Activated T-helper 9 cell treated with anti-CD3 and anti-CD28 coated beads, Interleukin-2, amount 50 U/mL, for 16 hours (primary cell): ENCODE data around the gene PTPN14.

Experiments
- DNase-seq: peaks from one replicate; pipeline ENCODE4 v3.0.0-alpha.2; 2020; ENCODE audit warnings: low read depth

The PTPN14 gene

GRCh38 chr1:214331827-214332423 is 219.5 kb downstream of the PTPN14 start:
- DNase-seq: peak; percentile 12

- DNase-seq: no peak
These were observed 220.2 kb downstream of the PTPN14 start for GRCh38 chr1:214331180-214331579.

- DNase-seq: no peak
These were observed 220.7 kb downstream of the PTPN14 start for GRCh38 chr1:214330715-214331114.

GRCh38 chr1:214330222-214330621 is 221.2 kb downstream of the PTPN14 start:
- no peak for DNase-seq

DNA sequence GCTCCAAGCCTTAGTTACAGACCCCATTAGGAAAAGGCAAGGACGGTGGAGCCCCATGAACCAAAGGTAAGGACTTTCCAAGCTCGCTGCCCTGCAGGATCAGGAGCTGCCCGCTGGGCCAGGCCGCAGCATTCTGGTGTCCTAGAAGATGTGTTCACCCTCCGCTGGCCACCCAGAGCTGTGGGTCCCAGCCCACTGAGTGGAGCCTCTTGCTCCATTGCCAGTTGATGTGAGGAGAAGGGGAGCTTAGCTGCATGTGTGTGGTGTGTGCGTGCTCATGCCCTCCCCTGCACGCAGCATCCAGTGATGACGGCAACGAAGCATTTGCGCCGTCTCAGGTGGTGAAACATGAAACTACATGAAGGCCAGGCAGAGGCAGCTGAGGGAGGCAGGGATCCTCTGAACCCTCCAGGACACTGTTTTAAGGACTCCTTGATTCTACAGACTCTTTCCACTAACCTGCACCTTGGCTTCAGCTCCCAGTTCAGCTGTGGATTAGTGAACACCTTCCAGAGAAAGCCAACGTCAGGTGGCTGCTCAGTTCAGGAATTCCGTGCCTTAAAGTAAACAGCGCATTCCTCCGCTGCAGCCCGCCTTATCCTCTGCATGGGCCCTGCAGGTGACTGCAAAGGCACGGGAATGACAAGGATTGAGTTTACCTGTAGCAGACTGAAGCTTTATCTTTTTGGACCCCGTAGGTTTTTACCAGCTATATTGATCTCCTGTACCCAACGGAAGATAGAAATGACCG is 221.8 kb downstream of the PTPN14 start:
- no peak for DNase-seq

DNA sequence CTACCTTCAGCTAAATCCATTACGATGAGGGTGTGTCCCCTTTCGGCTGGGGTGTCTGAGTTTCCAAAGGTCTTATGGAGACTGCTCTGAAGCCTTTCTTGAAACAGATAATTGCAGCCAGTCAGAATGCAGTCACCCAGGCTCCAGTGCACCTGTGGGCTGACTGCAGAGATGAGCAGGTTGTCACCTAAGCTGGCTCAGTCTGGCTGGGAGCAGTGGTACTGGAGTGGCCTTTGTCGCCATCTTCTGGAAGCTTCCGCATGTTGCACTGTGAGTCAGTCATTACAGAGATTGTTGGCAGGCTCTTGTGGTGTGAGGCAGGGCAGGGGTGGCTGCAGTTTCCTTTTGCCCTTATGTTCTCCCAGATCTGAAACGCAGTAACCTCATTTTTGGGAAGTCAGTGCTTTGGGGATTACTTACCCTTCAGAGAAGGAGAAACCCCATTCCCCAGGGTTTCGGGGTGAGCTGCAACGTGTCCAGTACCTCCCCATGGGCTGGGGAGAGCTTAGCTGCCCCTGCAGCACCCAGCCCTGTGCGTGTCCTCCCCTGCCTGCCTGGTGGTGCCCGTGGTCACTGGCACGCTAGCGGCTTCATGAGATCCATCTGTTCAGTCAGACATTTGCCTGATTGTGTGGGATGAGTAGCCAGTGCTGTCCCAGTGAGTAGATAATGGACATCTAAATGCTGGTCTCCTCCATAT is 222.5 kb downstream of the PTPN14 start:
- DNase-seq: peak; percentile 55

DNA sequence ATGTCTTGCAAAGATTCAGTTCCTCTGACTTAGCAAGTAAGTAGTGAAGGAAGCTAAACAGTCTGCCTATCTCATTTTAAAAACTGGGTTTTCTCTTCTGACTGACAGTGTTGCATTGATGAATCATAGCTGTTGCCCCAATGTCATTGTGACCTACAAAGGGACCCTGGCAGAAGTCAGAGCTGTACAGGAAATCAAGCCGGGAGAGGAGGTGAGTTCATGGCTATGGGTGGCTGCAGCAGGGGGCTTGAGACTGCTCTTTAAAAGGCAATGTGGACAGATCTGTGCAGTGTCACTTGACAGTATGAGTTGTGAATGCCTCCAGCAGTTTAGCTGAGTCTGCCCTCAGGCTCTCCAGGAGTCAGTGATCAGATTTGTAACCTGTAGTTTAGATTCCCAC is 223.9 kb downstream of the PTPN14 start:
- DNase-seq: no peak

DNA sequence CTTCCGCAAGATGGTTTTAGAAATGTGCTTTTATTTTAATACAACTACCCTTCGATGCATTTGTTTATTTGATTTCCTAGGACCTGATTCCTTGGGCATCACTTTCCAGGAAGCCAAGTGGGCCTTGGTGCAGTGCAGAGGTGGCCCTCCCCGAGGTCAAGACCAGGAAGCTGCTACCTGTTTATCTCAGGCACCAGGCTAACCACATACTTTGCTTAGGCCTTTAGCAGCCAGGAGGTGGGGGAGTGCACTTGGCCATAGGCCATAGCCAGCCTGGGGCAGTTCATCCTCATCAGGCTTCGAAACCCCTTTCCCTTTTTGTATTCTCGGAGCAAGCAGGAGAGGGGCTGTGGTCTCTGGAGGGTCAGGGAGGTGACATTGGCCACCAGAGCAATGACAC is 225.0 kb downstream of the PTPN14 start:
- DNase-seq: no peak

DNA sequence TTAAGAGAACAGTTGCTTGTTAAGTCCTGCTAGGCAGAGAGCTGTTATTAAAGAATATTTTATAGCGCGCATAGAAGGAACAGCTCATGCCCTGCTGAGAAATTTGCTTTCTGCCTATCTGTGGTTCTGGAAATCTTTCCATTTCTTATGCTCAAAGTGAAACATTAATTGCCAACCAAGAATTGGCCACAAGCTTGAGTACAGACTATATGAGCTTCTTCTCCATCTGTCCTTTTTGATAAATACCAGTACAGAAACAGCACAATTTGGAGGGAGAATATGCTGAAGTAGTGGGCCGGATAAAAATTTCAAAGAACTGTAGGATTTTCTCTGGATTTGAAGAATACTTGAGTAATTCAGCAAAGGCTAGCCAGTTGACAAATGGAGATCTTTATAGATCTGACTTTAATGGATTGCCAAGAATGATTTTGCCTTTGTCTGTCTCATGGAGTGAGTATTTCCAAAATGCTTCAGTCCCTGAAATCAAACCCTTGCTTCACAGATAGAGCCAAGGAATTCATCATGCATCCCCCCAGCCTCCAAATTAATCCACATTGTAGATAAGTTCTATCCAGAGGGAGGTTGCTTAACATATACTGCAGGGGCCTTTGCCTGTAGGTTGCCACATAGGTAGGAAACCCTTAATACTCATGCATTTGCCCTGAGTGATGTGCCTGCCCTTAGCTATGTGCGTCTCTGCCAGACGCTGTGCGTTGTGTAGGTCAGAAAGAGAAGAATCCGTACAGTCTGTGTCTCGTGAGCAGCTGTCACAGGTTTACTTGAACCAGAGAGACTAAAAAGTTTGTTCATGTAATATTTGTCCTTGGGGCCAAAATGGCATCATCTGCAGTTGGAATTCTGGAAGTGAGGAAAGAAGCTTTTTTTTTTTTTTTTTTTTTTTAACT is 226.3 kb downstream of the PTPN14 start:
- DNase-seq: no peak

- no peak for DNase-seq
These were observed 229.5 kb downstream of the PTPN14 start for GRCh38 chr1:214321705-214322453.

DNA sequence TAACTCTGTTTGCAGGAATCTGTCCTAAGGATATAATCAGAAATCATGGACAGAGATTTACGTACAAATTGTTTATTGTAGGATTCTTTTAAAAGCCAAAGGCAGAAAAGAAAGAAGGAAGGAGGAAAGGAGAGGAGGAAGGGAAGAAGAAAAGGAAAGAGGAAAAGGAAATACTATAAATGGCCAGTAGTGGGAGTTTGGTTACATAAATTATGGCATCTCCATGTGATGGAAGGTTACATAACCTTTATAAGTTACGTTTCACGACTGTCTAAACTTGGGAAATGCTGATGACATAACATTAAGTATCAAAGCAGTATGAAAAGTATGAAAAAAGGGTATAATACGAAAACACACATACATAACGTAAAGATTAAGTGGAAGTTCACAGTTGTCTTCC is 231.5 kb downstream of the PTPN14 start:
- DNase-seq: no peak

- no peak for DNase-seq
These were observed 232.3 kb downstream of the PTPN14 start for GRCh38 chr1:214318956-214319736.

GRCh38 chr1:214318356-214318755 is 233.0 kb downstream of the PTPN14 start:
- DNase-seq: no peak

- DNase-seq: no peak
These were observed 233.7 kb downstream of the PTPN14 start for GRCh38 chr1:214317734-214318133.

DNA sequence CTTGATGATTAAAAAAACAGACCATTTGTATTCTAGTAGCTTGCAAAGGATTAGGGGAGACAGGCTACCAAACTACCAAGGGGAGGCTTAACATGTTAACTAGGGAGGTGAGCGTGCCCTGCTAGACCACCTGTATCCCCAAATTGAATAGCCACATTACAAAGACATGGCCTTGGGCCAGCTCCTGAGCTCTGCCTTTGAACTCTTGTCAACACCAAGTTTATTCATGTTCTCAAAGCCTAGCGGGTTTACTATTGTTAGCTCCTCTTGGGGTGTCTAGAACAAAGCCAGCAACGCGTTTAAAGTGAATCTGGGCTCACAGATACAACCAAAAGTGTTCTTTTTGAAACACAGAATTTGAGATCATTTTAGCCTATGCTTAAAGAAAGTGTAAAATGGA is 234.1 kb downstream of the PTPN14 start:
- no peak for DNase-seq

DNA sequence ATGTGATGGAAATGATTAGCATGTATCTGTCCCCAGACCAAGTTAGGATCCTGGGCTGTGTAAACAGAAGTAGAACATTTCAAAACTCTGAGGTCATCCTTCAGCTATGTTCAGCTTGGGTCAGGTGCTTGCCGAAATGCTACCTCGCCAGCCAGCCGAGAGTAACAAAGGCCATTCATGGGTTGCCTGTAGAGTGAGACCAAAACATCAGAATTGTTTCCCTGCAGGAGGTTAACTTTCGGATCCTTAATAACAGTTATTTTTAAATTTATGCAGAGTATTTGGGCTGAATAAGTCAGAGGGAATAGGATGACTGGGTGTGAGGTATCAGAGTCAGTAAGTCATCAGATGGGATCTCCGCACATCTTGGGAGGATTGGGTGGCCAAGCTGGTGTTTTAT is 234.8 kb downstream of the PTPN14 start:
- no peak for DNase-seq

DNA sequence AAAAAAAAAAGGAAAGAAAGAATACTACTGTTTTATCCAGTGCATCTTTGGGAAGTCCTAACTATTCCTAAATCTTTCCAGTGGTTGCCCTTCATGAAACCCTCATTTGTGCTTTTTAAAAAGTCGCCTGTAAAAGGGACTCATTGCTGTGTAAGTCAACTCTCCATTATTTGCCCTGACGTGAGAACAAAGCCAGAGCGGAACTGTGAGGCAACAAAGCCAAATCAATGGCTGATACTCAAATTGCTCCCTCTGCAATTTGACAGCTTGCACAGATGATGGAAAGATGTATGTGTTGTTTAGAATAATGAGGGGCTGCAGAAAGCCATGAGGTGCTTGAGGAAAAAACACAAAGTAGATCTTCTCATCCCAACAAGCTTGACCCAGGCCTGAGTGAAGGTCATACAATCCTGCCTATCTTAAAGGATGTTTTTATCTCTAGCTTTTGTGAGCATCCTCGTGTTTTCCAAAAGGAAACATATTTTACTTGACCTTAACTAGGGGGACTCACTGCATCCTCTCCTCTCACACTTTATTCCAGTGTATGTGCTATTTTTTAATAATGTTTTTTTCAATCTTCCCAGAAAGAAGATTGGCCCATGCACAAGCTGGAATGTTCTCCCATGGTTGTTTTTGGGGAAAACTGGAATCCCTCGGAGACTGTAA is 237.1 kb downstream of the PTPN14 start:
- DNase-seq: no peak

DNA sequence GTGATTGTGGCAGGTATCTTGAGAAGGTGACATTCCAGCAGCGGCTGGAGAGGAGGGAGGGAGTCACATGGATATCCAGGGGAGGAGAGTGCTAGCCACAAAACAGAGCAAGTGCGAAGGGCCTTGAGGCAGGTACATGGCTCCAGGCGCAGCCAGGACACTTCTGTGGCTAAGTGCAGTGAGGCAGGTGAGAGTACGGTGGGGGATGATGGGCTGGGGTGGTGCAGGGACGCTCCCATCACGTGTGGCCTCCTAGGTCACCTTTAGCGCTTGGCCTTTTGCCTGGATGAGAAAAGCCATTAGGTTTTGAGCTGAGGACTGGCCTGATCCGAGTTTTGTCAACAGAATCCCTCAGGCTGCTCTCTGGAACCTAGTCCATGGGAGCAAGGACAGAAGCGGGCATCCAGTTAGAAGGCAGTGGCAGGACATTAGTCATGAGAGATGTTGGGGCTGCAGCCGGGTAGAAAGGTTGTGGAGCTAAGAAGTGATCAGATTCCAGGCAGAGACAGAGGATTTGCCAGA is 238.8 kb downstream of the PTPN14 start:
- no peak for DNase-seq

DNA sequence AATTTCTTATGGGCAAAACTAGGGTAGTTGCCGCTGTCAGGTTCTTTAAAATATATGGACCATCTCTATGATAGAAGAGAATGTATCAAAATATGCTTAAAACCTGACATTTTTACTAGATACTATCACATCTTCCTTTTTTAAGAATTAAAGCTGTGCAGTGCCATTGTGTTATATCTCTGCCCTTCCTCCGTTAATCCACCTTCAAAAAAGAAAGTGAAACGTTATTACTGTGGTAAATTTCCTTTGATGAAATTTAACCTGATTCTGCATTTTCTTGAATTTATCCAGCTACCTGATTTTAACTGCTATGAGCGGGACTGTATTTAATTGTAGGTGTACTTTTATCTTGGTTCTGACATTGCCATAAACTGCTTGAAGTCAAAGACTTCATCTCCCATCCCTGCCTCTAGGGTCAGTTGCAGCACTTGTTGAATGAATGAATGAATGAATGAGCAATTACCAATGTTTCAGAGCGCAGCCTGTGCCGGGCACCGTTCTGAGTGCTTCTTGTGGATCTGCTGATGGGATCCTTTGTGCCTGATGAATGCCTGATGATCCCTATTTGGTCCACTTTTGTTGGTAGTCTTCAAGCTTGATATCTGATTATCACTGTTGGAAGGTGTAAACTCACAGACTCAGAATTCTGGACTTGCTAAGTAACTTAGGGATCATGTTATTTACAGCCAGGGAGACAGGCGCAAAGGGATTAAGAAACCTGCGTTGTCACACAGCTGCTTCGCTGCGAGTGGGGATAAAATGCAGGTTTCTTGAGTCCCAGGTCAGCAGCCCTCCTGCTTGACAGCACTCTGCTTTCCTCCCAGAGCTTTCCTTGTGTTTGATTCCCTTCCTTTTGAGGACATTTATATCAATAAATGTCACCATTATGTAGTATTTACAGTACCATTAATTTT is 240.4 kb downstream of the PTPN14 start:
- DNase-seq: no peak
